ENCODE measurements around the gene HCAR3.
A peak's percentile ranks its signal among the peaks of the same experiment; 100 is the strongest.

The HCAR3 gene

GRCh38 chr12:122738571-122738970 is 22.0 kb upstream of the HCAR3 start:
- no peaks in the 10 kb centered on the region for H3K9me3 ChIP-seq (ENCODE audit: control insufficient read depth, insufficient read depth, low read length)
- no peaks in the 10 kb centered on the region for H3K79me2 ChIP-seq (ENCODE audit: control insufficient read depth, low read length)
- H3K4me3 ChIP-seq (ENCODE audit: low read length): no peak overlapping the region
- H3K9me2 ChIP-seq (replicated peaks; ENCODE audit: control insufficient read depth, low read length): no peaks in the 10 kb centered on the region
- H3K27ac ChIP-seq (ENCODE audit: low read depth, low read length): no peak overlapping the region
- no peak overlapping the region for H3K4me2 ChIP-seq (ENCODE audit: low read length)
- H3F3A ChIP-seq (ENCODE audit: control insufficient read depth, insufficient read depth): no peaks in the 10 kb centered on the region
- TF ChIP-seq EZH2phosphoT487 (IDR thresholded peaks at IDR 0.05; ENCODE audit: borderline replicate concordance, low read length): no peak
- no peak for TF ChIP-seq CTCF (IDR thresholded peaks at IDR 0.05; ENCODE audit: low read depth, low read length, poor library complexity, severe bottlenecking)
- H3K27me3 ChIP-seq (ENCODE audit: control insufficient read depth, low read length): no peaks in the 10 kb centered on the region
- H3K4me1 ChIP-seq (ENCODE audit: control insufficient read depth, low read length): peaks cover 20% of the 10 kb centered on the region
- H4K20me1 ChIP-seq (ENCODE audit: control insufficient read depth, insufficient read depth, low read depth, low read length): no peaks in the 10 kb centered on the region
- H3K36me3 ChIP-seq (ENCODE audit: control insufficient read depth, low read length): no peaks in the 10 kb centered on the region

- TF ChIP-seq EZH2phosphoT487 (IDR thresholded peaks at IDR 0.05; ENCODE audit: borderline replicate concordance, low read length): no peak
- Histone ChIP-seq H3K79me2 (ENCODE audit: control insufficient read depth, low read length) (no peaks in the 10 kb centered on the region), H3F3A (ENCODE audit: control insufficient read depth, insufficient read depth) (no peaks in the 10 kb centered on the region; the same call in 1 of the 2 replicates), H3K36me3 (ENCODE audit: control insufficient read depth, low read length) (no peaks in the 10 kb centered on the region), H3K4me1 (ENCODE audit: control insufficient read depth, low read length) (peaks cover 33% of the 10 kb centered on the region), H3K9me2 (replicated peaks; ENCODE audit: control insufficient read depth, low read length) (no peaks in the 10 kb centered on the region), H3K9me3 (ENCODE audit: control insufficient read depth, insufficient read depth, low read length) (no peaks in the 10 kb centered on the region), H4K20me1 (ENCODE audit: control insufficient read depth, insufficient read depth, low read depth, low read length) (no peaks in the 10 kb centered on the region), H3K27me3 (ENCODE audit: control insufficient read depth, low read length) (no peaks in the 10 kb centered on the region), H3K4me3 (ENCODE audit: low read length) (peak overlapping the region; percentile 43), H3K4me2 (ENCODE audit: low read length) (peak overlapping the region; percentile 66), H3K27ac (ENCODE audit: low read depth, low read length) (peak overlapping the region; percentile 50)
These were observed 16.0 kb upstream of the HCAR3 start for GRCh38 chr12:122732611-122733010.

- Histone ChIP-seq H3K4me1 (ENCODE audit: control insufficient read depth, low read length) (peaks cover 33% of the 10 kb centered on the region), H3K27me3 (ENCODE audit: control insufficient read depth, low read length) (no peaks in the 10 kb centered on the region), H3K36me3 (ENCODE audit: control insufficient read depth, low read length) (no peaks in the 10 kb centered on the region), H3F3A (ENCODE audit: control insufficient read depth, insufficient read depth) (no peaks in the 10 kb centered on the region; the same call in 1 of the 2 replicates), H4K20me1 (ENCODE audit: control insufficient read depth, insufficient read depth, low read depth, low read length) (no peaks in the 10 kb centered on the region), H3K9me3 (ENCODE audit: control insufficient read depth, insufficient read depth, low read length) (no peaks in the 10 kb centered on the region), H3K27ac (ENCODE audit: low read depth, low read length) (peak overlapping the region; percentile 50), H3K4me3 (ENCODE audit: low read length) (peak overlapping the region; percentile 43), H3K79me2 (ENCODE audit: control insufficient read depth, low read length) (no peaks in the 10 kb centered on the region), H3K4me2 (ENCODE audit: low read length) (peak overlapping the region; percentile 66), H3K9me2 (replicated peaks; ENCODE audit: control insufficient read depth, low read length) (no peaks in the 10 kb centered on the region)
- no peak for TF ChIP-seq CTCF (IDR thresholded peaks at IDR 0.05; ENCODE audit: low read depth, low read length, poor library complexity, severe bottlenecking)
- no peak for TF ChIP-seq EZH2phosphoT487 (IDR thresholded peaks at IDR 0.05; ENCODE audit: borderline replicate concordance, low read length)
These were observed 15.6 kb upstream of the HCAR3 start for GRCh38 chr12:122732170-122732569.

GRCh38 chr12:122730215-122731014 is 13.8 kb upstream of the HCAR3 start, which contains the start of gene HCAR1:
Gene HCAR1 (minus strand): TSS chr12:122730844. CDS start chr12:122730339, 505 bp downstream.
- no peaks in the 10 kb centered on the region for H3K27me3 ChIP-seq (ENCODE audit: control insufficient read depth, low read length)
- H3K79me2 ChIP-seq (ENCODE audit: control insufficient read depth, low read length): no peaks in the 10 kb centered on the region
- H3K4me2 ChIP-seq (ENCODE audit: low read length): no peak within 1 kb of the TSS
- no peaks in the 10 kb centered on the region for H4K20me1 ChIP-seq (ENCODE audit: control insufficient read depth, insufficient read depth, low read depth, low read length)
- H3K4me1 ChIP-seq (ENCODE audit: control insufficient read depth, low read length): peaks cover 45% of the 10 kb centered on the region
- TF ChIP-seq EZH2phosphoT487 (IDR thresholded peaks at IDR 0.05; ENCODE audit: borderline replicate concordance, low read length) (no peak), CTCF (IDR thresholded peaks at IDR 0.05; ENCODE audit: low read depth, low read length, poor library complexity, severe bottlenecking) (no peak)
- H3K9me3 ChIP-seq (ENCODE audit: control insufficient read depth, insufficient read depth, low read length): no peaks in the 10 kb centered on the region
- H3K9me2 ChIP-seq (replicated peaks; ENCODE audit: control insufficient read depth, low read length): no peaks in the 10 kb centered on the region
- H3K36me3 ChIP-seq (ENCODE audit: control insufficient read depth, low read length): no peaks in the 10 kb centered on the region
- H3F3A ChIP-seq (ENCODE audit: control insufficient read depth, insufficient read depth): peaks cover 2% of the 10 kb centered on the region; the same call in 1 of the 2 replicates
- no peak within 1 kb of the TSS for H3K27ac ChIP-seq (ENCODE audit: low read depth, low read length)
- no peak within 1 kb of the TSS for H3K4me3 ChIP-seq (ENCODE audit: low read length)

All from DOHH2 (cell line).